ENCODE data around the gene EVI5.
"Not testable (repeated sequence)": the region's sequence is repeated elsewhere in the genome, so short reads cannot be mapped to it uniquely, and the experiment has no call there.

DNA sequence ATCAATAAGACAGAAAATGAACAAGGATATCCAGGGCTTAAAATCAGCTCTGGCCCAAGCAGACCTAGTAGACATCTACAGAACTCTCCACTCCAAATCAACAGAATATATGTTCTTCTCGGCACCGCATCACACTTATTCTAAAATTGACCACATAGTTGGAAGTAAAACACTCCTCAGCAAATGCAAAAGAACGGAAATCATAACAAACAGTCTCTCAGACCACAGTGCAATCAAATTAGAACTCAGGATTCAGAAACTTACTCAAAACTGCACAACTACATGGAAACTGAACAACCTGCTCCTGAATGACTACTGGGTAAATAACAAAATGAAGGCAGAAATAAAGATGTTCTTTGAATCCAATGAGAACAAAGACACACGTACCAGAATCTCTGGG is 252.5 kb downstream of the EVI5 start:
- TF ChIP-seq, protein P1, sequence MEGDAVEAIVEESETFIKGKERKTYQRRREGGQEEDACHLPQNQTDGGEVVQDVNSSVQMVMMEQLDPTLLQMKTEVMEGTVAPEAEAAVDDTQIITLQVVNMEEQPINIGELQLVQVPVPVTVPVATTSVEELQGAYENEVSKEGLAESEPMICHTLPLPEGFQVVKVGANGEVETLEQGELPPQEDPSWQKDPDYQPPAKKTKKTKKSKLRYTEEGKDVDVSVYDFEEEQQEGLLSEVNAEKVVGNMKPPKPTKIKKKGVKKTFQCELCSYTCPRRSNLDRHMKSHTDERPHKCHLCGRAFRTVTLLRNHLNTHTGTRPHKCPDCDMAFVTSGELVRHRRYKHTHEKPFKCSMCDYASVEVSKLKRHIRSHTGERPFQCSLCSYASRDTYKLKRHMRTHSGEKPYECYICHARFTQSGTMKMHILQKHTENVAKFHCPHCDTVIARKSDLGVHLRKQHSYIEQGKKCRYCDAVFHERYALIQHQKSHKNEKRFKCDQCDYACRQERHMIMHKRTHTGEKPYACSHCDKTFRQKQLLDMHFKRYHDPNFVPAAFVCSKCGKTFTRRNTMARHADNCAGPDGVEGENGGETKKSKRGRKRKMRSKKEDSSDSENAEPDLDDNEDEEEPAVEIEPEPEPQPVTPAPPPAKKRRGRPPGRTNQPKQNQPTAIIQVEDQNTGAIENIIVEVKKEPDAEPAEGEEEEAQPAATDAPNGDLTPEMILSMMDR (conservative IDR thresholded peaks at IDR 0.05; ENCODE audit: low read depth, low read length), result not testable (repeated sequence)
- TF ChIP-seq EZH2 (IDR thresholded peaks at IDR 0.05; ENCODE audit: borderline replicate concordance, low read depth, low read length, poor library complexity, severe bottlenecking), result not testable (repeated sequence)
